Fibroblast of lung (primary cell): ENCODE measurements around the gene ALDH18A1.

Experiments
- EZH2 ChIP-seq: IDR thresholded peaks from 2 replicates; pipeline ENCODE4 v1.5.1; 2012; ENCODE audit warnings: low read length, control low read depth, mild to moderate bottlenecking; ENCODE audit errors: missing control alignments
- TF ChIP-seq, protein P1 (sequence below), 2 donors: IDR thresholded peaks in 1 of 2; conservative IDR thresholded peaks in 1 of 2; 1 replicate in 1 of 2; 2 replicates in 1 of 2; pipeline ENCODE4 v1.5.1; 2011 to 2012; ENCODE audit warnings: low read length in 2 of 2, control low read depth in 1 of 2, inconsistent platforms in 1 of 2, low read depth in 1 of 2, mild to moderate bottlenecking in 1 of 2

DNA sequence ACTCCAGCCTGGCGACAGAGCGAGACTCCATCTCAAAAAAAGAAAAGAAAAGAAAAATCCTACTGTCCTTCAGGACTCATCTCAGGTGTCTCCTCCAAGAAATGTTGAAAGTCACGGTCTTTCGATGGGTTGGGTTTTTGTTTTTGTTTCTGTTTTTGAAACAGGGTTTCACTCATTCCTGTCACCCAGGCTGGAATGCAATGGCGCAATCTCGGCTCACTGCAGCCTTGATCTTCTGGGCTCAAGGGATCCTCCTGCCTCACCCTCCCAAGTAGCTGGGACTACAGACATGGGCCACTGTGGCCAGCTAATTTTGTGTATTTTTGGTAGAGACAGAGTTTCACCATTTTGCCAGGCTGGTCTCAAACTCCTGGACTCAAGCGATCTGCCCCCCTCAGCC is 92.2 kb downstream of the ALDH18A1 start:
- TF ChIP-seq, protein P1, sequence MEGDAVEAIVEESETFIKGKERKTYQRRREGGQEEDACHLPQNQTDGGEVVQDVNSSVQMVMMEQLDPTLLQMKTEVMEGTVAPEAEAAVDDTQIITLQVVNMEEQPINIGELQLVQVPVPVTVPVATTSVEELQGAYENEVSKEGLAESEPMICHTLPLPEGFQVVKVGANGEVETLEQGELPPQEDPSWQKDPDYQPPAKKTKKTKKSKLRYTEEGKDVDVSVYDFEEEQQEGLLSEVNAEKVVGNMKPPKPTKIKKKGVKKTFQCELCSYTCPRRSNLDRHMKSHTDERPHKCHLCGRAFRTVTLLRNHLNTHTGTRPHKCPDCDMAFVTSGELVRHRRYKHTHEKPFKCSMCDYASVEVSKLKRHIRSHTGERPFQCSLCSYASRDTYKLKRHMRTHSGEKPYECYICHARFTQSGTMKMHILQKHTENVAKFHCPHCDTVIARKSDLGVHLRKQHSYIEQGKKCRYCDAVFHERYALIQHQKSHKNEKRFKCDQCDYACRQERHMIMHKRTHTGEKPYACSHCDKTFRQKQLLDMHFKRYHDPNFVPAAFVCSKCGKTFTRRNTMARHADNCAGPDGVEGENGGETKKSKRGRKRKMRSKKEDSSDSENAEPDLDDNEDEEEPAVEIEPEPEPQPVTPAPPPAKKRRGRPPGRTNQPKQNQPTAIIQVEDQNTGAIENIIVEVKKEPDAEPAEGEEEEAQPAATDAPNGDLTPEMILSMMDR (conservative IDR thresholded peaks at IDR 0.05 in 1 of 2, IDR thresholded peaks at IDR 0.05 in 1 of 2; ENCODE audit: low read depth in 1 of 2, low read length in 2 of 2) = no peak
- TF ChIP-seq EZH2 = no peak
